Breast epithelium (tissue), 4 donors: ENCODE results near the gene PLEKHG1. TPM values are rescaled to one million over a fixed set of nuclear protein-coding genes. Genes with fewer than 3 reads are reported as not detected.

Experiments
- DNase-seq, 2 donors: peaks; one replicate each; pipeline ENCODE4 v3.0.0-alpha.2; 2019; ENCODE audit warnings: low spot score in 2 of 2
- H3K27ac ChIP-seq, 2 donors: fragments of 200-600 bp; sonication (generic) in 1 of 2; one replicate each; pipeline ENCODE4 v1.5.1; 2016 to 2019; ENCODE audit warnings: mild to moderate bottlenecking in 1 of 2
- H3K27me3 ChIP-seq, 2 donors: fragments of 200-600 bp; sonication (generic) in 1 of 2; one replicate each; pipeline versions ENCODE4 v1.5.1 to v1.6.0; 2017 to 2019; ENCODE audit warnings: control low read depth in 1 of 2, mild to moderate bottlenecking in 1 of 2
- H3K36me3 ChIP-seq: fragments of 200-600 bp; one replicate; pipeline ENCODE4 v1.5.1; 2019
- H3K4me1 ChIP-seq, 2 donors: fragments of 200-600 bp; sonication (generic); one replicate each; pipeline ENCODE4 v1.5.1; 2016 to 2019; ENCODE audit warnings: control low read depth in 1 of 2
- H3K4me3 ChIP-seq, 3 donors: fragments of 200-600 bp; sonication (generic); 1 replicate in 2 of 3; 2 replicates in 1 of 3; pipeline ENCODE4 v1.5.1; 2016 to 2019; ENCODE audit warnings: mild to moderate bottlenecking in 3 of 3, moderate library complexity in 2 of 3
- H3K9me3 ChIP-seq, 2 donors: fragments of 200-600 bp; sonication (generic) in 1 of 2; one replicate each; pipeline ENCODE4 v1.5.1; 2016 to 2019; ENCODE audit warnings: control low read depth in 1 of 2
- POLR2A ChIP-seq: fragments of 450-650 bp; IDR thresholded peaks from one replicate; pipeline ENCODE4 v1.6.1; 2016; ENCODE audit warnings: antibody characterized with exemption, mild to moderate bottlenecking, moderate library complexity
- POLR2AphosphoS5 ChIP-seq, 3 donors: sonication (generic); formaldehyde crosslinking; IDR thresholded peaks; one replicate each; pipeline ENCODE4 v1.6.1; 2017; ENCODE audit warnings: antibody characterized with exemption in 3 of 3
- intact Hi-C: fragments of 100-400 bp; cut with DNase I; formaldehyde crosslinking; loops from one replicate; pipeline ENCODE4 v1.15.1; 2023; ENCODE audit warnings: low total_unique reads
- total RNA-seq, 3 donors: library from RNA; depleted of rRNA; stranded (reverse); fragments of >200 nt; gene quantifications; one replicate each; pipeline ENCODE4 v1.1.0, GENCODE V29; 2016
- TF ChIP-seq, protein P1 (sequence below), 3 donors: fragments of 450-650 bp; IDR thresholded peaks; one replicate each; pipeline ENCODE4 v1.5.1; 2016 to 2017; ENCODE audit warnings: antibody characterized with exemption in 3 of 3, mild to moderate bottlenecking in 3 of 3, moderate library complexity in 3 of 3

The PLEKHG1 gene
- total RNA-seq, 3 donors from 2014 or later: 26.4 to 77.0 (median 40.2) TPM

- Histone ChIP-seq H3K9me3 (no peaks in the 10 kb centered on the region), H3K27me3 (no peaks in the 10 kb centered on the region), H3K4me1 (no peaks in the 10 kb centered on the region), H3K36me3 (no peaks in the 10 kb centered on the region), H3K4me3 (no peak overlapping the region), H3K27ac (no peak overlapping the region)
- intact Hi-C loops: no loop called here
- TF ChIP-seq, protein P1, sequence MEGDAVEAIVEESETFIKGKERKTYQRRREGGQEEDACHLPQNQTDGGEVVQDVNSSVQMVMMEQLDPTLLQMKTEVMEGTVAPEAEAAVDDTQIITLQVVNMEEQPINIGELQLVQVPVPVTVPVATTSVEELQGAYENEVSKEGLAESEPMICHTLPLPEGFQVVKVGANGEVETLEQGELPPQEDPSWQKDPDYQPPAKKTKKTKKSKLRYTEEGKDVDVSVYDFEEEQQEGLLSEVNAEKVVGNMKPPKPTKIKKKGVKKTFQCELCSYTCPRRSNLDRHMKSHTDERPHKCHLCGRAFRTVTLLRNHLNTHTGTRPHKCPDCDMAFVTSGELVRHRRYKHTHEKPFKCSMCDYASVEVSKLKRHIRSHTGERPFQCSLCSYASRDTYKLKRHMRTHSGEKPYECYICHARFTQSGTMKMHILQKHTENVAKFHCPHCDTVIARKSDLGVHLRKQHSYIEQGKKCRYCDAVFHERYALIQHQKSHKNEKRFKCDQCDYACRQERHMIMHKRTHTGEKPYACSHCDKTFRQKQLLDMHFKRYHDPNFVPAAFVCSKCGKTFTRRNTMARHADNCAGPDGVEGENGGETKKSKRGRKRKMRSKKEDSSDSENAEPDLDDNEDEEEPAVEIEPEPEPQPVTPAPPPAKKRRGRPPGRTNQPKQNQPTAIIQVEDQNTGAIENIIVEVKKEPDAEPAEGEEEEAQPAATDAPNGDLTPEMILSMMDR (IDR thresholded peaks at IDR 0.05): no peak
- TF ChIP-seq POLR2A (no peak), POLR2AphosphoS5 (IDR thresholded peaks at IDR 0.05) (no peak)
- no peak for DNase-seq
These were observed 31.1 kb upstream of the PLEKHG1 start for GRCh38 chr6:150568560-150568959.

DNA sequence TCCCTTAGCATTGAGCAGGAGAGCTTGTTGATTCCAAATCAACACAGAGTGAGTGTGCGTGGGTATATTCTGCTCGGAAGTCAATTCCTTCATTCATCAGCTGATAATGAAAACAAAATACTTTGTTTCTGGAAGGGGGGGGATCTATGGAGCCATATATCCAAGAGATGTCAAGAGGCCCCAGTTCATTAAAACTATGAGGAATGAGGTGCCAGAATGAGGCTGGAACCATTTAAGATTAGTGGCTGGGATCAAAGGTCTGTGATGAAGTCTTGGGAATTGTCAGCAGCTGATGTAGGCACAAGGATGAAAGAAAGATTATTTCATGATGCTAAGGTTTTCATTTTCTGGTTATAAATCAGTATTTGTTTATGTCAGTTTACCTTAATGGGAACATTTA lies 30.5 kb upstream of the PLEKHG1 start:
- Histone ChIP-seq H3K27ac (no peak overlapping the region), H3K36me3 (no peaks in the 10 kb centered on the region), H3K9me3 (no peaks in the 10 kb centered on the region), H3K4me3 (no peak overlapping the region), H3K4me1 (no peaks in the 10 kb centered on the region), H3K27me3 (no peaks in the 10 kb centered on the region)
- TF ChIP-seq, protein P1 (IDR thresholded peaks at IDR 0.05): no peak
- TF ChIP-seq POLR2A: no peak
- TF ChIP-seq POLR2AphosphoS5 (IDR thresholded peaks at IDR 0.05): no peak
- no peak for DNase-seq
- intact Hi-C loops: no loop called here

DNA sequence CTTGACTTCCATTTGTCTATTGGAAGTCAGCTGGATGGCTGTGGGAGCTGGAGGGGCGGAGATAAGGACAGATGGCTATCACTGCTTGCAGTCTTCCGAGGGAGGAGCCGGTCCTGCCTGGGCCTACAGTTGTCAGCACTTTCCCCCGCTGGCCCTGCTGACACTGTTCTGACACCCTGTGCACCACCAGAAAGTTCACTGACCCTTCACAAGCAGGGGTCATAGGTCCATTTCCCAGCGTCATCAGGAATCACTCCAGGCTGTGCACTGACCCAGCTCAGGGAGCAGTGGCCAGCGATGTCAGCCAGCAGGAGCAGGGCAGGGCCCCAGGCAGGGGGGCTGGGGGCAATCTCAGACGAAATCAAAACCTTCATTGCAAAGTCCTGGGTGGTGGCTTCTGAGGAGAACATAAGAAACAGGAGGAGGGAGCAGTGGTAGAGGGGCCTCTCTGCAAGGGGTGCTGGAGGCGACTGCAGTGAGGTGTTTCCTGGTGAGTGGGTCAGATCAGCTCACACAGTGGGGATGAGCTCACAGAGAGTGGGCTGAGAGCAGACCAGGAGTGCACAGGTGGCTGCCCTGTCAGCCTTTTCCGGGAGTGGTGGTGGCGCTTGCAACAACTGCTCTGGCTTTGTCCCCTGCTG lies 26.5 kb upstream of the PLEKHG1 start:
- no peak for TF ChIP-seq POLR2AphosphoS5 (IDR thresholded peaks at IDR 0.05)
- TF ChIP-seq POLR2A: no peak
- TF ChIP-seq, protein P1 (IDR thresholded peaks at IDR 0.05): no peak
- DNase-seq: no peak
- Histone ChIP-seq H3K36me3 (no peaks in the 10 kb centered on the region), H3K27me3 (no peaks in the 10 kb centered on the region), H3K9me3 (no peaks in the 10 kb centered on the region), H3K4me1 (no peaks in the 10 kb centered on the region), H3K27ac (no peak overlapping the region), H3K4me3 (no peak overlapping the region)
- intact Hi-C loops: no loop called here

DNA sequence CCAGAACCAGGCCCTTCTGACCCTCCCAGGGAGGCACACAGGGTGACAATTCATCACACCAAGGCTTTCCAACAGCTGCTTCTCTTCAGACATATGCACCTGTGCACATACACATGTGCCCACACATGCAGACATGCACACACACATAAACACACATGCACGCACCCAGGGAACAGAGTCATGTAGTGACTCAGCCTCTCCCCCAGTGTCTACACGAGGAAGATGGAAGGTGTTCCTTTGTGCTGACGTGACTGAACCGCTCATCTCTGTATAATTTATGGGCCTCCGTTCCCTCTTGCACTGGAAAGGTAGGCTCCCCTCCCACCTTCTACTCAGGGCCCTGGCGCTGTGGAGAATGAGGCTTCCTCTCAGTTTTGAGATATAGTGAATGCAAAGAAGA lies 23.8 kb upstream of the PLEKHG1 start:
- TF ChIP-seq, protein P1 (IDR thresholded peaks at IDR 0.05): no peak
- no peak for TF ChIP-seq POLR2A
- no peak for TF ChIP-seq POLR2AphosphoS5 (IDR thresholded peaks at IDR 0.05)
- Histone ChIP-seq H3K4me3 (no peak overlapping the region), H3K27ac (no peak overlapping the region), H3K27me3 (no peaks in the 10 kb centered on the region), H3K36me3 (no peaks in the 10 kb centered on the region), H3K9me3 (no peaks in the 10 kb centered on the region), H3K4me1 (no peaks in the 10 kb centered on the region)
- intact Hi-C loops: no loop called here
- no peak for DNase-seq

DNA sequence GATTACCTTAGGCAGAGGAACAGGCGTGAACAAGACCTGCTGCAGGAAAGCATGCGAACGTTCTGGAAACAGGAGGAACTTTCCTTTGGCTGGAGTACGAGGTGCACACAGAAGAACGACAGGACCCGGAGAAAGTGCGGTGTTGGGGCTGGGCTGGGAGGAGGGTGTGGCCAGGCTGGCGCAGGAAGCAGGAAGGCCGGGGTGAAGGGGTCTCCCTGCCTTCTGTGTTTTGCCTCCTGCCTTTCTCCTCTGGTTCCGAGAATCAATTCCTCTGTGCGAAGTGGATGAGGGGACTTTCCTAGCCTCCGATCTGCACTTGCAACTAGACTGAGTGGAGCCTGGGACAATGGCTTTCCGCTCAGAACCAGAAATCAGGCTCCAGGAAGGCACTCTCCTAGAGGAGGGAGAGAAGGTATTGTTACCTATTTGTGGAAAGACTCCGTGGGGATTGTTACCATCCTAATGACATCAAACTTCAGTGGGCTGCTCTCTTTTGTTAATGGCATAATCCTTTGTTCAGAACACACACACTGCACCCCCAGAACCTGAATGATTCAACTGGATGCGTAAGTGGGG lies 22.9 kb upstream of the PLEKHG1 start:
- intact Hi-C loops: no loop called here

More for the DNA sequence above, 22.9 kb upstream of the PLEKHG1 start:
- H3K36me3 ChIP-seq: no peaks in the 10 kb centered on the region
- H3K9me3 ChIP-seq: no peaks in the 10 kb centered on the region
- H3K27me3 ChIP-seq: no peaks in the 10 kb centered on the region
- TF ChIP-seq POLR2A (no peak), POLR2AphosphoS5 (IDR thresholded peaks at IDR 0.05) (no peak)
- TF ChIP-seq, protein P1 (IDR thresholded peaks at IDR 0.05): no peak
- no peak overlapping the region for H3K4me3 ChIP-seq
- no peak for DNase-seq
- H3K27ac ChIP-seq: peak overlapping the region in 1 of 2 donors; percentile 19
- no peaks in the 10 kb centered on the region for H3K4me1 ChIP-seq
